AG04449 (cell line): ENCODE results near the gene ZNF577.

ENCODE experiments used
- CTCF ChIA-PET: fragments of 350-600 bp; formaldehyde crosslinking; extraction: SDS; loops from one replicate; lab custom pipeline; 2021; ENCODE audit warnings: antibody characterized with exemption; lab: Yijun Ruan, JAX
- POLR2A ChIA-PET: fragments of 400-600, 350-600 bp; formaldehyde crosslinking; extraction: SDS; loops from one replicate; lab custom pipeline; 2020; ENCODE audit warnings: antibody characterized with exemption, inconsistent platforms; lab: Yijun Ruan, JAX
- DNase-seq: peaks from one replicate; pipeline ENCODE4 v3.0.0-alpha.2; 2010; ENCODE audit warnings: low read depth, low spot score
- H3K4me3 ChIP-seq: 2 replicates; pipeline ENCODE4 v1.5.1; 2011; ENCODE audit warnings: low read depth, mild to moderate bottlenecking, control low read depth, low read length
- TF ChIP-seq, protein P1 (sequence below): IDR thresholded peaks from one replicate; pipeline ENCODE4 v1.5.1; 2011; ENCODE audit warnings: mild to moderate bottlenecking, moderate library complexity, low read length, control low read depth, inconsistent platforms; ENCODE audit not compliant: insufficient read depth; ENCODE audit errors: missing control alignments

ZNF577 gene

DNA sequence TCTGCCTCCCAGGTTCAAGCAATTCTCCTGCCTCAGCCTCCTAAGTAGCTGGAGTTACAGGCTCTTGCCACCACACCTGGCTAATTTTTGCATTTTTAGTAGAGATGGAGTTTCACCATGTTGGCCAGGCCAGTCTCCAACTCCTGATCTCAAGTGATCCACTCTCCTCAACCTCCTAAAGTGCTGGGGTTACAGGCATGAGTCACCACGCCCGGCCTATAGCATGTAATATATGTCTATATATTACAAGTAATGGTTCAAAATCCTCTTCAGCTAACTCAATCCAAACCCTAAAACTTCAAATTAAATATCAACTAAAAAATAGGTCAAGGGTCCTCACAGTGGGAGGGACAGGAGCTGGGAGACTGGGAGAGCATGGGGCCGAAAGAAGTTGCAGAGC lies 64.8 kb downstream of the ZNF577 start:
- no peak overlapping the region for H3K4me3 ChIP-seq
- TF ChIP-seq, protein P1, sequence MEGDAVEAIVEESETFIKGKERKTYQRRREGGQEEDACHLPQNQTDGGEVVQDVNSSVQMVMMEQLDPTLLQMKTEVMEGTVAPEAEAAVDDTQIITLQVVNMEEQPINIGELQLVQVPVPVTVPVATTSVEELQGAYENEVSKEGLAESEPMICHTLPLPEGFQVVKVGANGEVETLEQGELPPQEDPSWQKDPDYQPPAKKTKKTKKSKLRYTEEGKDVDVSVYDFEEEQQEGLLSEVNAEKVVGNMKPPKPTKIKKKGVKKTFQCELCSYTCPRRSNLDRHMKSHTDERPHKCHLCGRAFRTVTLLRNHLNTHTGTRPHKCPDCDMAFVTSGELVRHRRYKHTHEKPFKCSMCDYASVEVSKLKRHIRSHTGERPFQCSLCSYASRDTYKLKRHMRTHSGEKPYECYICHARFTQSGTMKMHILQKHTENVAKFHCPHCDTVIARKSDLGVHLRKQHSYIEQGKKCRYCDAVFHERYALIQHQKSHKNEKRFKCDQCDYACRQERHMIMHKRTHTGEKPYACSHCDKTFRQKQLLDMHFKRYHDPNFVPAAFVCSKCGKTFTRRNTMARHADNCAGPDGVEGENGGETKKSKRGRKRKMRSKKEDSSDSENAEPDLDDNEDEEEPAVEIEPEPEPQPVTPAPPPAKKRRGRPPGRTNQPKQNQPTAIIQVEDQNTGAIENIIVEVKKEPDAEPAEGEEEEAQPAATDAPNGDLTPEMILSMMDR: no peak
- DNase-seq: no peak
- CTCF ChIA-PET: no interaction called here
- POLR2A ChIA-PET: no interaction called here

GRCh38 chr19:51822325-51822724 lies 65.4 kb downstream of the ZNF577 start:
- DNase-seq: no peak
- ChIA-PET POLR2A (no interaction called here), CTCF (no interaction called here)
- TF ChIP-seq, protein P1: no peak
- no peak overlapping the region for H3K4me3 ChIP-seq

DNA sequence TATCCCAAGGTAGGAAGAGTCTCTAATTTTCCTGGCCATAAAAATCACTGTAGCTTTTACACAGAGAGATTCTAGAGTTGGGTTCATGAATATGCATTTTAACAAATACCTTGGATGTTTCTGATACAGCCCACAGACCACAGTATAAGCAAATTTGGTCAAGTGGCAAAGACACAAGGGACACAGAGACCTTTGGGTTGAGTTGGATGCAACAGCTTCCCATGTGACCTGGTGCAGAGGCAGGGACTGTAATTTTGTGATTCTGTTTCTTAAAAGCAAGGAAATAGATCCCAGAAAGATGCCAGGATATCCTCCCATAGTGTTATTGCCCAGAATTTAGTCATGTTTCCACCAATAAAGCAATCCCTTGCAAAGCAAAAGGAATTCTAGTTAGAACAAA lies 65.8 kb downstream of the ZNF577 start:
- DNase-seq: no peak
- POLR2A ChIA-PET: no interaction called here

GRCh38 chr19:51821456-51821855 lies 66.3 kb downstream of the ZNF577 start:
- DNase-seq: no peak
- ChIA-PET CTCF (no interaction called here), POLR2A (no interaction called here)
- TF ChIP-seq, protein P1: no peak
- no peak overlapping the region for H3K4me3 ChIP-seq

More for the DNA sequence above, 65.8 kb downstream of the ZNF577 start:
- CTCF ChIA-PET: no interaction called here
- TF ChIP-seq, protein P1: no peak
- no peak overlapping the region for H3K4me3 ChIP-seq
